Measurements from ENCODE around the gene NUFIP2. TPM values are rescaled to one million over a fixed set of nuclear protein-coding genes. Genes with fewer than 3 reads are reported as not detected.
"Not testable (repeated sequence)": the region's sequence is repeated elsewhere in the genome, so short reads cannot be mapped to it uniquely, and the experiment has no call there.

Gene NUFIP2
- total RNA-seq, 1 experiment from 2014 or later, result 34.0 TPM

- DNase-seq (ENCODE audit: low read depth), result no peak
Observed at GRCh38 chr17:29279397-29280070, 14.4 kb downstream of the NUFIP2 start.

- DNase-seq (ENCODE audit: low read depth), result no peak
Observed at GRCh38 chr17:29278692-29279091, 15.3 kb downstream of the NUFIP2 start.

- no peak for DNase-seq (ENCODE audit: low read depth)
Observed at GRCh38 chr17:29273924-29274323, 20.0 kb downstream of the NUFIP2 start.

GRCh38 chr17:29271980-29272379 lies 22.0 kb downstream of the NUFIP2 start:
- not testable (repeated sequence) for DNase-seq (ENCODE audit: low read depth)

DNA sequence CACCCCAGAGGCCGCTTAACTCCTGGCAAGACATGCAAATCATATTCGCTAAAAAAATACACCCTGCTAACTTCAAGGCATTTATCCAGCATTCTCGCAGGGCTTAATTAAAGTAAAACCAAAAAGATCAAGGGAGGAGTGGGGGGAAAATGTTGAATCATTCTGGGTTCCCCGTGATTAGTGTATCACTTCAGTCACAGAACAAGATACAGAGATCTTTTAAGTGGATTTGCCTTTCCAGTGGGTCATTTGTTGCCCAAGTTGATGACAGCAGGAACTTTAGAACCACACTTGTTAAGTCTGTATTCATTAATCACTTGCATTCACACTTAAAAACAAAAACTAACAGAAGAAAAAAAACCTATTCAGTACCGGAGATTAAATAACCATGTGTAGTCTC lies 30.0 kb downstream of the NUFIP2 start:
- DNase-seq (ENCODE audit: low read depth), result no peak

DNA sequence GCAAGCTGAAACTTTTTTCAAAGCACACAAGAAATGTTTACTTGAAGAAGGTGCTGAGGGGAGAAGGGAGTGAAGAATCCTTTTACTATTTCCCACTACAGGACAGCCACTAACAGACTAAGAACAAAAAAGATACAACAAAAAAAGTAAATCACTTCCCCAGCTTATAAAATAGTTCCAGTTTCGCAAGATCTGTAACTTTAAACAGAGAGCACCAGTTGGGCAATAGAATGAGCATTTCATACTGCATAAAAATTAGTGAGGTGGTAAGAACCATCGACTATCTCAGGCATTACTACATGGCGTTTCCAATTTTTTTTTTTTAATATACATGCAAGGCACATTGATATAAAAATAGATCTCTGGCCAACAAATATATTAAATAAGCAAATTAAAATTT lies 36.2 kb downstream of the NUFIP2 start:
- DNase-seq (ENCODE audit: low read depth), result no peak

- no peak for DNase-seq (ENCODE audit: low read depth)
Observed at GRCh38 chr17:29256735-29257466, 37.0 kb downstream of the NUFIP2 start.

DNA sequence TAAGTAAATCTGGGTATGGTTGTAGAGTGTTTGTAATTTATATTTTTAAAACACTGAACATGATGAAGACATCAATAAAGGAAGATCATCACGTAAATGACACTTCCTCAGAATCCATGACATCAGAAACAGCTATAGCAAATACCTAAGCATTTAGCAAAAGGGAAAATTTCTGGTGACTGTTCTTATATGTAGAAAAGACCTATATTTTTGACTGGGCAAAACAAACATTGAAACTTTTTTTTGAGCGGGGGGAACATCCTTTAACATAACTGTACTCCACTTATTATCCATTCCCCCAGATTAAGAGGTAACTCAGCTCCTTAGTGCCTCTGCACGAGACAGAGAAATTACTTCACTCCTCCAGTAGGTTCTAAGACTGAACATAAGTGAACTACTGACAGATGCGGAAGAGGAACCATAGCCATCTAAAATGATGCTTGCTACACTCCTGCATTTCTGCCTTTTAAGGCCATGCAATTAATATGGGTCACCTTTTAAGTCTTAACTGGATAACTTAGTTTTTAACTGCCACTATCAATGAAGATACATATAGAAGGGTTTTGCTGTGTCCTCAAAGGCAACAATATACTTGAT lies 37.9 kb downstream of the NUFIP2 start:
- no peak for DNase-seq (ENCODE audit: low read depth)

- DNase-seq (ENCODE audit: low read depth), result no peak
Observed at GRCh38 chr17:29253037-29253436, 40.9 kb downstream of the NUFIP2 start.

DNA sequence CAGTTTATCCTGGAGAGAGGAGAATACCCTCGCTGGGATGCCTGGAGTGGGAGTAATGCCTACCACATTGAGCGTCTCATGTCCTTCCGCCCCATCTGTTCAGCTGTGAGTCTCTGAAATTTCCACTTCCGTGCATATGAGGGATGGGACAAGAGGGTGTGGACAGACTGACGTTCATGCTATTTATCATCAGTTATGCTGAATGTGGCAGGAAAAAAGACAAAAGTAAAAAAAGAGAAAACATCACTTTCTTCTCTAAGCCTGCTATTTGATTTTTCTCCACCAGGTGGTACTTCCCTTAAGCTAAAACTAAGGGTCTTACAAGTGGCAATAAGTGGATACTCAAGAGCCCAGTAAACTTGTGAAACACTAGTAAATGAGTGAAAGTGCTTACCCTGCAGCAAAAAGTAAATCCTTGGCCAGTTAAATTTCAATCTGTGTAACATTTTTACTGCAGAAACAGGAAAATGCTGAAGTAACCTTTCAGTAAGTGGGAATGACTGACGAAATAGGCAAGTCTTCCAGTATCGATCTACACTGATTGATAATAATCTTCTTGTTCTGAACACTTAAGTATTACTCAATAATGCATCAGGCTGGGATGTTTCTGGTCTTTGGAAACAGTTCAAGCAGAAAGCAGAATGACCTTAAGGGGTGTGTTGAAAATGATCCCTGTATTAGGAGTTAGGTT lies 41.7 kb downstream of the NUFIP2 start:
- peak; percentile 24 for DNase-seq (ENCODE audit: low read depth)

GRCh38 chr17:29251184-29251583 lies 42.8 kb downstream of the NUFIP2 start:
- DNase-seq (ENCODE audit: low read depth), result no peak

- DNase-seq (ENCODE audit: low read depth), result peak; percentile 38
Observed at GRCh38 chr17:29250666-29251065, 43.3 kb downstream of the NUFIP2 start.

DNA sequence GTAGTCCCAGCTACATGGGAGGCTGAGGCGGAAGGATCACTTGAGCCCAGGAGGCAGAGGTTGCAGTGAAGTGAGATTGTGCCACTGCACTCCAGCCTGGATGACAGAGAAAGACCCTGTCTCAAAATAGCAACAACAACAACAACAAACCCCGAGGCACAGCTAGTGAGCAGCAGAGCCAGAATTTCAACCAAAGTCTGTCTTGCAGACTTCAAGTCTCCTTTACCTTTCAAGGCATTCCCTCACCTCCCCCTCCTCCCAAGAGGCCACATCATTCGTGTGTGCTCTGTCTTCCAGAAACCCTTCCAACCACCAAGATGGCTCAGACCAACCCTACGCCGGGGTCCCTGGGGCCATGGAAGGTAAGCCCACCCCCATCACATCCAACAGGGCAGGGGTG lies 45.1 kb downstream of the NUFIP2 start:
- no peak for DNase-seq (ENCODE audit: low read depth)

GRCh38 chr17:29247219-29247618 lies 46.7 kb downstream of the NUFIP2 start:
- DNase-seq (ENCODE audit: low read depth), result no peak

- DNase-seq (ENCODE audit: low read depth), result no peak
Observed at GRCh38 chr17:29246628-29247027, 47.3 kb downstream of the NUFIP2 start, which contains the start of gene CRYBA1. Gene CRYBA1 (plus strand): TSS chr17:29246859. CDS start chr17:29246864, 5 bp downstream.

GRCh38 chr17:29245401-29245800 lies 48.5 kb downstream of the NUFIP2 start:
- no peak for DNase-seq (ENCODE audit: low read depth)

GRCh38 chr17:29243792-29244191 lies 50.2 kb downstream of the NUFIP2 start:
- no peak for DNase-seq (ENCODE audit: low read depth)

GRCh38 chr17:29242790-29243189 lies 51.2 kb downstream of the NUFIP2 start:
- DNase-seq (ENCODE audit: low read depth), result no peak

DNA sequence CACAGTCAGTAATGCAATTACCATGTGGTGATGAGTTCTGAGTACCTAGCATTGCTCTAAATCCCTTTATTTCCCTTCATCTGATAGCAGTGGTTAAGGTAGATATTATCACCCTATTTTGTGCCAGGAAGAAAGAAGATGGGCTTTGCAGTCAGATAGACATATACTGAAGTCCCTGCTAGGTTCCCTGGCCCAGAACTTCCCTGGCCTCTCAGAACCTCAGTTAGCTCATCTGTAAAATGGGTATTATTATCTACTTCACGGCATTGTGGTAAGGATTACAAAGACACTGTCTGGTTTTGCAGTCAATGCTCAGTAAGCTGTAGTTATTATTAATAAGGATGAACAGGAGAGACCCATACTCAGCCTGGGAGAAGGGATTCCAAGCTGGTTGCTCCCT lies 51.9 kb downstream of the NUFIP2 start:
- DNase-seq (ENCODE audit: low read depth), result no peak

- DNase-seq (ENCODE audit: low read depth), result peak; percentile 99
Observed at GRCh38 chr17:29240968-29241963, 52.7 kb downstream of the NUFIP2 start.

GRCh38 chr17:29240477-29240876 lies 53.5 kb downstream of the NUFIP2 start:
- DNase-seq (ENCODE audit: low read depth), result peak; percentile 60

Data from HT1080 (cell line).